GM18519 (cell line): ENCODE results near the gene PDE4DIP.
"Not testable (repeated sequence)": the region's sequence is repeated elsewhere in the genome, so short reads cannot be mapped to it uniquely, and the experiment has no call there.

Source experiments
- ATAC-seq: cut with Tn5 transposase; IDR thresholded peaks from one replicate; pipeline ENCODE4 v1.9.1; 2021; ENCODE audit warnings: mild to moderate bottlenecking, moderate library complexity; ENCODE audit not compliant: unreplicated experiment, low FRiP score

The PDE4DIP gene

GRCh38 chr1:148844220-148844619, at the start of gene PDE4DIP:
Gene PDE4DIP (plus strand): TSS chr1:148844428. CDS start chr1:148844775, 347 bp downstream.
- ATAC-seq, result not testable (repeated sequence)

- not testable (repeated sequence) for ATAC-seq
Measured at GRCh38 chr1:148808268-148808928, 35.8 kb upstream of the PDE4DIP start.

- ATAC-seq, result not testable (repeated sequence)
Measured at GRCh38 chr1:148808929-148809283, 35.3 kb upstream of the PDE4DIP start.

GRCh38 chr1:148822180-148822579, 22.0 kb upstream of the PDE4DIP start:
- not testable (repeated sequence) for ATAC-seq

GRCh38 chr1:148823822-148824221, 20.4 kb upstream of the PDE4DIP start:
- not testable (repeated sequence) for ATAC-seq

GRCh38 chr1:148825029-148825428, 19.2 kb upstream of the PDE4DIP start:
- ATAC-seq, result not testable (repeated sequence)

- not testable (repeated sequence) for ATAC-seq
Measured at GRCh38 chr1:148828531-148828930, 15.7 kb upstream of the PDE4DIP start.

GRCh38 chr1:148828962-148829361, 15.3 kb upstream of the PDE4DIP start:
- not testable (repeated sequence) for ATAC-seq

- ATAC-seq, result not testable (repeated sequence)
Measured at GRCh38 chr1:148829365-148829764, 14.9 kb upstream of the PDE4DIP start.

GRCh38 chr1:148841262-148841661, 3.0 kb upstream of the PDE4DIP start:
- ATAC-seq, result not testable (repeated sequence)

- ATAC-seq, result not testable (repeated sequence)
Measured at GRCh38 chr1:148844651-148845050, 423 bp downstream of the PDE4DIP start.

GRCh38 chr1:148845068-148845467, 840 bp downstream of the PDE4DIP start:
- ATAC-seq, result not testable (repeated sequence)

GRCh38 chr1:148850347-148850746, 6.1 kb downstream of the PDE4DIP start:
- ATAC-seq, result not testable (repeated sequence)

GRCh38 chr1:148850840-148851239, 6.6 kb downstream of the PDE4DIP start:
- ATAC-seq, result not testable (repeated sequence)

GRCh38 chr1:148851684-148852083, 7.5 kb downstream of the PDE4DIP start:
- not testable (repeated sequence) for ATAC-seq

GRCh38 chr1:148853363-148853762, 9.1 kb downstream of the PDE4DIP start:
- not testable (repeated sequence) for ATAC-seq

- not testable (repeated sequence) for ATAC-seq
Measured at GRCh38 chr1:148854063-148854462, 9.8 kb downstream of the PDE4DIP start.

- not testable (repeated sequence) for ATAC-seq
Measured at GRCh38 chr1:148855367-148855766, 11.1 kb downstream of the PDE4DIP start.

- not testable (repeated sequence) for ATAC-seq
Measured at GRCh38 chr1:148860049-148860448, 15.8 kb downstream of the PDE4DIP start.

- ATAC-seq, result not testable (repeated sequence)
Measured at GRCh38 chr1:148860579-148861259, 16.5 kb downstream of the PDE4DIP start.

GRCh38 chr1:148862590-148862989, 18.4 kb downstream of the PDE4DIP start:
- ATAC-seq, result not testable (repeated sequence)
